Calu3 (cell line): ENCODE data around the gene ALG2. TPM values are rescaled to one million over a fixed set of nuclear protein-coding genes. Genes with fewer than 3 reads are reported as not detected.

Experiments used
- BruUV-seq: library from RNA; stranded (reverse); fragments of 400-500 nt; replicated peaks from 2 replicates; lab custom pipeline; 2021; lab: Mats Ljungman, UMichigan
- CTCF ChIA-PET: fragments of 300-600 bp; sonication (Branson Sonifier 250); formaldehyde crosslinking; loops from one replicate; lab custom pipeline; 2022; ENCODE audit warnings: antibody characterized with exemption; lab: Charles Lee
- DNase-seq: peaks from one replicate; pipeline ENCODE4 v3.0.0; 2022
- H3K27ac Mint-ChIP-seq: one replicate; pipeline ENCODE4 v1.8.0; 2022; ENCODE audit warnings: mixed read lengths; ENCODE audit not compliant: unreplicated experiment
- H3K27me3 Mint-ChIP-seq: one replicate; pipeline ENCODE4 v1.8.0; 2022; ENCODE audit warnings: mixed read lengths; ENCODE audit not compliant: unreplicated experiment
- H3K36me3 Mint-ChIP-seq: one replicate; pipeline ENCODE4 v1.8.0; 2022; ENCODE audit warnings: mild to moderate bottlenecking, moderate library complexity, mixed read lengths; ENCODE audit not compliant: insufficient read depth, unreplicated experiment
- H3K4me1 Mint-ChIP-seq: one replicate; pipeline ENCODE4 v1.8.0; 2022; ENCODE audit warnings: mild to moderate bottlenecking, low read depth, mixed read lengths; ENCODE audit not compliant: unreplicated experiment
- H3K4me3 Mint-ChIP-seq: one replicate; pipeline ENCODE4 v1.8.0; 2022; ENCODE audit warnings: mild to moderate bottlenecking, low read depth, moderate library complexity, mixed read lengths; ENCODE audit not compliant: unreplicated experiment
- H3K9me3 Mint-ChIP-seq: one replicate; pipeline ENCODE4 v1.8.0; 2022; ENCODE audit warnings: low read depth, mixed read lengths; ENCODE audit not compliant: unreplicated experiment
- intact Hi-C: fragments of 100-400 bp; cut with micrococcal nuclease; formaldehyde crosslinking; loops from one replicate; pipeline ENCODE4 v1.10.0; 2022; ENCODE audit not compliant: unreplicated experiment
- total RNA-seq: library from RNA; stranded (reverse); gene quantifications from 2 replicates; pipeline ENCODE4 v1.2.3, GENCODE V29; 2022
- TF ChIP-seq, protein P1 (sequence below): fragments of 200-600 bp; IDR thresholded peaks from one replicate; pipeline ENCODE4 v1.8.0; 2022; ENCODE audit warnings: antibody characterized with exemption; ENCODE audit not compliant: unreplicated experiment

ALG2 gene
- total RNA-seq, 1 experiment from 2014 or later = 27.1 TPM

DNA sequence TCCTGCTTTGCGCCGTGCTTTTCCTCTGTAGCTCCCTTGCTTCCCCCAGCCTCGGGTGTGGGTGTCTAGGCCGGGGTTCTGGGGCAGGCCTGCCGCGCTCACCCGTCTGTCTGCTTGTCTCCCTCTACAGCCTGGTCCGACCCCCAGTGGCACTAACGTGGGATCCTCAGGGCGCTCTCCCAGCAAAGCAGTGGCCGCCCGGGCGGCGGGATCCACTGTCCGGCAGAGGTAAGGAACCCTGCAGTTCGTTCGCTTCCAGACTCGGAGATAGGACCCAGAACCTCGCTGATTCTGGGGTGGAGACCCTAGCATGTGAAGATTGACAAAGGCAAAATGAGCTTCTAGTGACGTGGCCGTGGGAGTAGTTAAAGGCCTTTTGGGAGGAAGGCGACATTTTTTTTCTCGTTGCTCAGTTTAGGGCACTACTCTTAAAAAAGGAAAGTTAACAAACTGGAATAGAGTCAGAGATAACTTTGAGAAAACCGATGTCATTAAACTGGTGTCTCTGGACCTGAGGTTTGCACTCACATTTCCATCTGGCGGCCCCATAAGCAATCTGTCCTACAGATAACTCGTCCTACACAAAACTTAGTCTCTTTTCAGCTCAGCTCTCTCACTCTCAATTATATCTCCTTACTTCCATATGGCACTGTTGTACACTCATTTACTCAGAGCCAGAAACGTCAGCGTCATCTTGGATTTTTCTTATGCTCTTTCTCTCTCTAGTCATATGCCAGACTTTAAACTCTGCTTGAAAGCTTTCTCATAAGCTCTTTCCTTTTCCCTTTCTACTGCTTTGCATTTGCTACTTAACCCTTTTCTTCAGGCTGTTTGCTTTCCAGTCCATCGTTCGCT is 901 bp upstream of the ALG2 start:
- H3K36me3 Mint-ChIP-seq = peaks cover 38% of the 10 kb centered on the region
- no peaks in the 10 kb centered on the region for H3K9me3 Mint-ChIP-seq
- peak overlapping the region; percentile 98 for H3K27ac Mint-ChIP-seq
- H3K4me3 Mint-ChIP-seq = peak overlapping the region; percentile 100
- intact Hi-C loops = no loop called here
- DNase-seq = no peak
- H3K4me1 Mint-ChIP-seq = peaks cover 15% of the 10 kb centered on the region
- H3K27me3 Mint-ChIP-seq = no peaks in the 10 kb centered on the region
- TF ChIP-seq, protein P1, sequence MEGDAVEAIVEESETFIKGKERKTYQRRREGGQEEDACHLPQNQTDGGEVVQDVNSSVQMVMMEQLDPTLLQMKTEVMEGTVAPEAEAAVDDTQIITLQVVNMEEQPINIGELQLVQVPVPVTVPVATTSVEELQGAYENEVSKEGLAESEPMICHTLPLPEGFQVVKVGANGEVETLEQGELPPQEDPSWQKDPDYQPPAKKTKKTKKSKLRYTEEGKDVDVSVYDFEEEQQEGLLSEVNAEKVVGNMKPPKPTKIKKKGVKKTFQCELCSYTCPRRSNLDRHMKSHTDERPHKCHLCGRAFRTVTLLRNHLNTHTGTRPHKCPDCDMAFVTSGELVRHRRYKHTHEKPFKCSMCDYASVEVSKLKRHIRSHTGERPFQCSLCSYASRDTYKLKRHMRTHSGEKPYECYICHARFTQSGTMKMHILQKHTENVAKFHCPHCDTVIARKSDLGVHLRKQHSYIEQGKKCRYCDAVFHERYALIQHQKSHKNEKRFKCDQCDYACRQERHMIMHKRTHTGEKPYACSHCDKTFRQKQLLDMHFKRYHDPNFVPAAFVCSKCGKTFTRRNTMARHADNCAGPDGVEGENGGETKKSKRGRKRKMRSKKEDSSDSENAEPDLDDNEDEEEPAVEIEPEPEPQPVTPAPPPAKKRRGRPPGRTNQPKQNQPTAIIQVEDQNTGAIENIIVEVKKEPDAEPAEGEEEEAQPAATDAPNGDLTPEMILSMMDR = no peak
- TSS peak; percentile 53 for BruUV-seq
- CTCF ChIA-PET = interaction anchor here (0.6 to 1.3 kb wide), 2 partner anchors 9 to 976 kb away, joined by 5 to 7 read pairs; no protein-coding TSS in a partner anchor

DNA sequence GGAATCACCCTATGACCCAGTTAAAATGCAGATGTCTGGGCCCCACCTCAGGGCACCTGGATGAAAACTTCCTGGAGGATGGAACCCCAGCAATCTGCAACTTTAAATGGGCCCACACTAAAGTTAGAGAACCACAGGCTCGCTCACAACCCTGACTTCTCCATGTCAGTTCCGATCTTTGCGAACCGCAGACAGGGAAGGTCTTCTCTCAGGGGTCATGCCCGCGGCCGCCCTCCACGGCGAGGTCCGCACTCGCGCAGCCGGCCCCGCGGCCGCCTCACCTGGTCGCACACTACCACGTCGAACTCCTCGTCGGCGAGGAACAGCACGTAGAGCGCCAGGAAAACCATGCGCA is 499 bp downstream of the ALG2 start:
- no peak for DNase-seq
- TF ChIP-seq, protein P1 = no peak
- Mint-ChIP-seq H3K36me3 (peaks cover 38% of the 10 kb centered on the region), H3K27me3 (no peaks in the 10 kb centered on the region), H3K9me3 (no peaks in the 10 kb centered on the region), H3K27ac (peak overlapping the region; percentile 54), H3K4me3 (peak overlapping the region; percentile 100), H3K4me1 (peaks cover 15% of the 10 kb centered on the region)
- no TSS peak for BruUV-seq
- CTCF ChIA-PET = interaction anchor here (1.3 kb wide), 1 partner anchor 10 kb away, joined by 5 read pairs; no protein-coding TSS in a partner anchor
- intact Hi-C loops = no loop called here

DNA sequence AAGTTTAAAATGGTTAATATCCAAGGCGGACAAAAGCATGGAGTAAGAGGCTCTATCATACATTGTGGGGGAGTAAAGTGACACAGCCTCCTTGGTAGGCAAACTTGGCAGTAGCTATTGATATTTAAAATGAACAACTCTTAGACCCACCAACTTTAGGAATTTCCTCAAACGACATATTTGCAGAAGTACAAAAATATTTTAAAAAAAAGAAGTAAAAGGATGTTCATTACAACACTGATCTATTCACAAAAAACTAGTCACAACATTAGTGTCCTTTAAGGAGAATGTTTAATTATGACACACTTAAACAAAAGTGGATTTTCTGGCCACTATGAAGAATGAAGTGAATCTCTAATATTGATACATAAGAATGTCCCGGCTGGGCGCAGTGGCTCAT is 1.7 kb downstream of the ALG2 start:
- TSS peak; percentile 36 for BruUV-seq
- TF ChIP-seq, protein P1 = no peak
- DNase-seq = no peak
- CTCF ChIA-PET = no interaction called here
- Mint-ChIP-seq H3K27ac (no peak overlapping the region), H3K36me3 (peaks cover 38% of the 10 kb centered on the region), H3K4me1 (peaks cover 15% of the 10 kb centered on the region), H3K27me3 (no peaks in the 10 kb centered on the region), H3K9me3 (no peaks in the 10 kb centered on the region), H3K4me3 (peak overlapping the region; percentile 100)
- intact Hi-C loops = no loop called here

DNA sequence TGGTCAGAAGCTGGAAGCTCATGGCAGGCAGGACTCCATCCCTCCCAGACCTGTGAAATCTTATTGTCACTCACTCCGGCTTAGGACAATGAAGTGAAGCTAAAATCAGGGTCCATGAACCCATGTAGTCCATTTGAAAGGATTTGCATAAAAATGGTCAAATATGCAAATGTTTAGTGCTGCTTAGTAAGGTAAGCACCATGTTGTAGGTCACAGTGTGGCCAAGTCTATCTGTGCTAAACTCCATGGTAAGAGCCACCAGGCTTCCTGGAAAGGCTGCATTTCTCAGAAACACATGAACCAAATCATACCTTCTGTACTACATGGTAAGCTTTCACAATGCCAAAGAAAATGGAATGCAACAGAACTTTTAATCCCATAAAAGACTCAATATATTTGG is 5.7 kb downstream of the ALG2 start:
- intact Hi-C loops = no loop called here
- CTCF ChIA-PET = no interaction called here
- TF ChIP-seq, protein P1 = no peak

More for the DNA sequence above, 5.7 kb downstream of the ALG2 start:
- peaks cover 12% of the 10 kb centered on the region for H3K36me3 Mint-ChIP-seq
- no peak for DNase-seq
- H3K4me1 Mint-ChIP-seq = no peaks in the 10 kb centered on the region
- H3K27me3 Mint-ChIP-seq = peaks cover 1% of the 10 kb centered on the region
- no peak overlapping the region for H3K4me3 Mint-ChIP-seq
- H3K27ac Mint-ChIP-seq = no peak overlapping the region
- no peaks in the 10 kb centered on the region for H3K9me3 Mint-ChIP-seq
- no TSS peak for BruUV-seq
